IMR-90 (cell line): Measurements from ENCODE around the gene IFTAP.

Experiments
- BHLHE40 ChIP-seq: fragments of 150-350 bp; IDR thresholded peaks from 2 replicates; pipeline ENCODE4 v1.6.1; 2016; ENCODE audit warnings: mild to moderate bottlenecking, low read depth, low read length
- CEBPB ChIP-seq: IDR thresholded peaks from 2 replicates; pipeline ENCODE4 v1.6.1; 2012; ENCODE audit warnings: low read depth, low read length, improper control_type of control experiment
- MAZ ChIP-seq: IDR thresholded peaks from 2 replicates; pipeline ENCODE4 v1.6.1; 2012; ENCODE audit warnings: low read depth, mild to moderate bottlenecking, low read length, improper control_type of control experiment, moderate library complexity, borderline replicate concordance
- POLR2A ChIP-seq: IDR thresholded peaks from 2 replicates; pipeline ENCODE4 v1.6.1; 2012; ENCODE audit warnings: mild to moderate bottlenecking, low read depth, low read length
- SMC3 ChIP-seq: fragments of 150-350 bp; IDR thresholded peaks from 2 replicates; pipeline ENCODE4 v1.6.1; 2016; ENCODE audit warnings: low read depth, mild to moderate bottlenecking, antibody characterized with exemption, low read length, moderate library complexity
- TF ChIP-seq, protein P1 (sequence below): conservative IDR thresholded peaks from 2 replicates; pipeline ENCODE4 v1.5.1; 2012; ENCODE audit warnings: mild to moderate bottlenecking, low read depth, low read length, improper control_type of control experiment
- TF ChIP-seq, protein P2 (sequence below): fragments of 150-350 bp; IDR thresholded peaks from 2 replicates; pipeline ENCODE4 v1.6.1; 2017; ENCODE audit warnings: mild to moderate bottlenecking, antibody characterized with exemption, low read length, low read depth

DNA sequence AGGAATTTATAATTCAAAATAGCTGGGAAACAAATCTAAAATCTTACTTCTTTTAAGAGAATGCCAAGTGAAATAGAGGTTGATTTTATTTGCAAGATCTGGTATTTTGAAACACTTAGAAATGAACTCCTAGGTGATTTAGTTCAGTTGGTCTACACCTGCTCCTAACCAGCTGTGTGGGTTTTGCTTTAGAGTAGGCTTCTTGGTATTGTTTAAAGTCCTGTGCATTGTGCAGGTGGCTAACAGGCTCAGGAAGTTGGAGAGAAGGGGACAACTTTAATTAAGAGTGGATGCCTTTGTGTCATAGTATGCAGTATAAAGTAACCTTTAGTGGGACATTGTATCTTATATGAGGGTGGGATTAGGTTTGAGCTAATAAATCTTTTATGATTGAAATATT lies 7.8 kb downstream of the IFTAP start:
- TF ChIP-seq, protein P1, sequence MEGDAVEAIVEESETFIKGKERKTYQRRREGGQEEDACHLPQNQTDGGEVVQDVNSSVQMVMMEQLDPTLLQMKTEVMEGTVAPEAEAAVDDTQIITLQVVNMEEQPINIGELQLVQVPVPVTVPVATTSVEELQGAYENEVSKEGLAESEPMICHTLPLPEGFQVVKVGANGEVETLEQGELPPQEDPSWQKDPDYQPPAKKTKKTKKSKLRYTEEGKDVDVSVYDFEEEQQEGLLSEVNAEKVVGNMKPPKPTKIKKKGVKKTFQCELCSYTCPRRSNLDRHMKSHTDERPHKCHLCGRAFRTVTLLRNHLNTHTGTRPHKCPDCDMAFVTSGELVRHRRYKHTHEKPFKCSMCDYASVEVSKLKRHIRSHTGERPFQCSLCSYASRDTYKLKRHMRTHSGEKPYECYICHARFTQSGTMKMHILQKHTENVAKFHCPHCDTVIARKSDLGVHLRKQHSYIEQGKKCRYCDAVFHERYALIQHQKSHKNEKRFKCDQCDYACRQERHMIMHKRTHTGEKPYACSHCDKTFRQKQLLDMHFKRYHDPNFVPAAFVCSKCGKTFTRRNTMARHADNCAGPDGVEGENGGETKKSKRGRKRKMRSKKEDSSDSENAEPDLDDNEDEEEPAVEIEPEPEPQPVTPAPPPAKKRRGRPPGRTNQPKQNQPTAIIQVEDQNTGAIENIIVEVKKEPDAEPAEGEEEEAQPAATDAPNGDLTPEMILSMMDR, result no peak
- TF ChIP-seq, protein P2, sequence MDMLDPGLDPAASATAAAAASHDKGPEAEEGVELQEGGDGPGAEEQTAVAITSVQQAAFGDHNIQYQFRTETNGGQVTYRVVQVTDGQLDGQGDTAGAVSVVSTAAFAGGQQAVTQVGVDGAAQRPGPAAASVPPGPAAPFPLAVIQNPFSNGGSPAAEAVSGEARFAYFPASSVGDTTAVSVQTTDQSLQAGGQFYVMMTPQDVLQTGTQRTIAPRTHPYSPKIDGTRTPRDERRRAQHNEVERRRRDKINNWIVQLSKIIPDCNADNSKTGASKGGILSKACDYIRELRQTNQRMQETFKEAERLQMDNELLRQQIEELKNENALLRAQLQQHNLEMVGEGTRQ, result no peak
- TF ChIP-seq BHLHE40 (no peak), POLR2A (no peak), CEBPB (no peak), SMC3 (no peak), MAZ (no peak)
